ENCODE measurements around the gene KDELR1.
"Not testable (repeated sequence)": the region's sequence is repeated elsewhere in the genome, so short reads cannot be mapped to it uniquely, and the experiment has no call there.

Gene KDELR1

GRCh38 chr19:48397263-48398101 lies 6.1 kb upstream of the KDELR1 start:
- DNase-seq, result no peak

- no peak for DNase-seq
Observed at GRCh38 chr19:48396824-48397176, 5.4 kb upstream of the KDELR1 start.

GRCh38 chr19:48396016-48396823 lies 4.9 kb upstream of the KDELR1 start:
- DNase-seq, result no peak

DNA sequence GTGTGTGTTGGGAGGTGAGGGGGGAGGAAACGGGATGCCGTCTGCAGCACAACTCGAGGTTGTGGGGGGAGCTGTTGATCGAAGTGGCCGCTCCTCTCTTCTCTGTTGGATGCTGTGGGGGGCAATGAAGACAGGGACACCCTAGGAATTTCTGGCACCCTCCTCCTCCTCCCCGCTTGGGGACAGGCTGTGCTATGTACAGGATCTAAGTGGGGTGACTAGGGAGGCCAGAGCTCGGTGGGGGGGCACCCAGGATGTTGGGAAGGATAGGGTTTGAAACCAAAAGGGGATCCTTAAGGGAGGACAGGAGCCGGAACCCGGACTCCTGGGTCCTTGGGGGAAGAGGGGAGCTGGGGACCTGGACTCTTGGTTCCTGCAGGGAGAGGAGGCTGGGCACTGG lies 4.1 kb upstream of the KDELR1 start:
- no peak for DNase-seq

DNA sequence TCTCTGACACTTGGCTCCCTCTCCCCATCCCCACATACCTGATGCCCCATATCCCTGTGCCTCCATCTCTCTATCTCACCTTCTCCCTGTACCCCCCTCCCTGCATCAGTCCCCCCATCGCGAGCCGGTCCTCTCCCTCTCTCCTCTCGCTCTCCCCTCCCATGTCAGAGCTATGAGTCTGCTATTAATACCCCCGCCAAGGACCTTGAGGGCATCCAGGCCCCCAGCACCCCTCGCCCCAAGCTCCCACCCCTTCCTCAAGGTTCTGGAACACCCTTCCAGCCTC lies 3.8 kb upstream of the KDELR1 start:
- DNase-seq, result no peak

GRCh38 chr19:48394331-48395169 lies 3.2 kb upstream of the KDELR1 start:
- DNase-seq, result no peak

DNA sequence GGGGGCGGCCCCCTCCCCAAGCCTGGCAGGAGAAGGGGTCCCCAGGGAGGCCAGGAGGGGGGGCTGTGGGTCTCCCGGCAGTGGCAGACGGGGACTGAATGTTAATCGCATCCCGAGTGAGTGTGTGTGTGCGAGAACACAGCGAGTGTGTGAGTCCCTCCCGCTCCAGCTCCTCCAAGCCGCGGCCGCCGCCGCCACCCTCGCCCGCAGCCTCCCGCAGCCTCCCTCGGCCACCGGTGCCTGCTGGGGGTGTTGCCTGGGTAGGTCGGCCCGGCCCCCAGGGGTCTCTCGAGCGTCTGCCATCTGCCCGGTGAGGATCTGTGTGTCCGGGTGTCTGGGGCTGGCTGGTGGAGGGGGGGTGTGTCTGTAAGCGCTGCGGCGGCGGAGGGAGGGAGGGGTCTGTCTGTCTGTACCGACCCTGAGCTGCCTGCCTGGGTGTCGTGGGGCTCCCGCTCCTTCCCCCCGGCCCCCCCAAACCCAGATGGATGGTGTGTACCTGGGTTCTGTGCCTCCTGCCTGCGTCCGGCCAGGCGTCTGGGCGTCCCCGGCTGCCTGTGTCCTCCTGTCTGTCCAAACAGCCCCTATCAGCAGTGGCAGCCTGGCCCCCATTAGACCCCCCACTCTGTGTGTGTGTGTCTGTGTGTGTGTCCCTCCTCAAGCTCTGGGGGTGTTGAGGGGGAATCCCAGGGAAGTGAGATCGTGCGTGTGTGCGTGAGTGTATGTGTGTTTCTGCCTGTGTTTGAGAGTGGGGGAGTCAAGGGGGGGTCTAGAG lies 2.4 kb upstream of the KDELR1 start, which contains the start of gene GRIN2D:
GRIN2D (plus strand) TSS at position 110 of the 772 bp plus-strand sequence. CDS start 4,725 bp downstream, outside the sequence.
- no peak for DNase-seq

GRCh38 chr19:48392860-48393558 lies 1.7 kb upstream of the KDELR1 start:
- no peak for DNase-seq

DNA sequence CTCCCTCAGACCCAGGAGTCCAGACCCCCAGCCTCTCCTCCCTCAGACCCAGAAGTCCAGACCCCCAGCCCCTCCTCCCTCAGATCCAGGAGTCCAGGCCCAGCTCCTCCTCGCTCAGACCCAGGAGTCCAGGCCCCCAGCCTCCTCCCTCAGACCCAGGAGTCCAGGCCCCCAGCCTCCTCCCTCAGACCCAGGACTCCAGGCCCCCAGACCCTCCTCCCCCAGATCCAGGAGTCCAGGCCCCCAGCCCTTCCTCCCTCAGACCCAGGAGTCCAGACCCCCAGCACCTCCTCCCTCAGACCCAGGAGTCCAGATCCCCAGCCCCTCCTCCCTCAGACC lies 624 bp upstream of the KDELR1 start:
- not testable (repeated sequence) for DNase-seq

DNA sequence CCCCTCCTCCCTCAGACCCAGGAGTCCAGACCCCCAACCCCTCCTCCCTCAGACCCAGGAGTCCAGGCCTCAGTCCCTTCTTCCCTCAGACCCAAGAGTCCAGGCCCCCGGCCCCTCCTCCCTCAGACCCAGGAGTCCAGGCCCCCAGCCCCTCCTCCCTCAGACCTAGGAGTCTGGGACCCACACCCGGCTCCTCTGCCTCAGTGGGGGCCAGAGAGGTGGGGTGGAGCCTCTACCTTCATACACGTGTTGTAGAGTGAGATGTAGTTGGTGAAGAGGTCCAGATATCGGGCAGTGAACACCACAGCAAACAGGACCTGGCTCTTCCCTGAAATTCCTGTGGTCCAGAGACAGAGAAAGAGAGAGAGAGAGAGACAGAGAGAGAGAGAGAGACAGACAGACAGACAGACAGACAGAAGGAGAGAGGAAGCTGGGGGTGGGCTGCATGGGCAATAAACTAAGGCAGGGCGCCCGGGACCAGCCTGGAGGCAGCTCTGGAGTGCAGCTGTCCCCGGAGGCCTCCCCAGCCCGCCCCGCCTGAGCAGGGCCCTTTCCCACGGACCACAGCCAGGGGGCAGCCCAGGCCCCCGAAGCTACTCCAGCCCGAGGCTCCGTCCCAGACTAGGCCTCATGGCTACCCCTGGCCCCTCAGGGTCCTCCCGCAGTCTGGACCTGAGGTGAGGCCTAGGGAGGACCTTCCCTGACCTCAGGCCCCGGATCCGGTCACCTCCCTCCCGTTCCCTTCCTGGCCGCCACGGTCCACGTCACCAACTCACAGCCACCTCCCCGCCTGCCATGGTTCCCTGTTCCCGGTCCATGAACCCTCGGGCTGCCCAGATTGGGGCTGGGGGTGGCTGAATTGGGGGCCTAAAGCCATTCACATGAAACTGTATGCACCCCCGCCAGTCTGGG lies 907 bp downstream of the KDELR1 start:
- peak; percentile 63 for DNase-seq

- DNase-seq, result no peak
Observed at GRCh38 chr19:48386981-48387380, 4.4 kb downstream of the KDELR1 start.

- no peak for DNase-seq
Observed at GRCh38 chr19:48385461-48386087, 5.8 kb downstream of the KDELR1 start.

GRCh38 chr19:48382286-48382685 lies 9.1 kb downstream of the KDELR1 start:
- DNase-seq, result no peak

DNA sequence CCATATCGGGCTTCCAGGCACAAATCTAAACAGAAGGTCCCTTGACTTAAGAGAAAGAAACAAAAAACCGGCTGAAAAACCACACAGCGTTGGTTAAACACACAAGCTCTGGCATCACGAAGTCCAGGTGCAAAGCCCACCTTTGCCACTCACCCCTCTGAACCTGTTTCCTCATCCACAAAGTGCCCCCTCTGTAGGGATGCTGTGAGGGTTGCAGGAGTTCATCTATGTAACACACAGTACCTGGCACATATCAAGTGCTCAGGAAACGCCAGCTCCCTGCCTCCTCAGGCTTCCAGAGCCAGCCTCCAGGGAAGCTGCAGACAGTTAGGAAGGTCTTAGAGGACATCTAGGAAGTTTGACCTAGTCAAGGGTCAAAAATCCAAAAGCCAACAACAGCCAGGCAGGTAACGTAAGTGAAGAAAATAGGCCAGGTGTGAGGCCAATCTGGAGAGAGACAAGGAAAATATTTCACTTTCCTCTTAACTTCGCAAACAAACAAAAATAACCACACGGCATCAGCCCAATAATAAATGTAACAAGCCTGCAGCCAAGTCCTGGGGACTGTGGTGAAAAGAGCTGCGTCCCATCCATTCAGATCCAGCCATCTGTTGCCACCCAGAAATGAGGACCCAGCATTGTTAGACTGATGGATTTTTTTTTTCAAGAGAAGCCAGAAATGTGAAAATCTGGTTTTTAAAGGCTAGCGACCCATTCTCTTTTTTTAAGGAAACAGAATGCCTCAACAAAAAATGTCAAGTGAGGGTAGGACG lies 10.0 kb downstream of the KDELR1 start:
- no peak for DNase-seq

- DNase-seq, result no peak
Observed at GRCh38 chr19:48379058-48379457, 12.3 kb downstream of the KDELR1 start.

- no peak for DNase-seq
Observed at GRCh38 chr19:48378194-48378570, 13.2 kb downstream of the KDELR1 start.

DNA sequence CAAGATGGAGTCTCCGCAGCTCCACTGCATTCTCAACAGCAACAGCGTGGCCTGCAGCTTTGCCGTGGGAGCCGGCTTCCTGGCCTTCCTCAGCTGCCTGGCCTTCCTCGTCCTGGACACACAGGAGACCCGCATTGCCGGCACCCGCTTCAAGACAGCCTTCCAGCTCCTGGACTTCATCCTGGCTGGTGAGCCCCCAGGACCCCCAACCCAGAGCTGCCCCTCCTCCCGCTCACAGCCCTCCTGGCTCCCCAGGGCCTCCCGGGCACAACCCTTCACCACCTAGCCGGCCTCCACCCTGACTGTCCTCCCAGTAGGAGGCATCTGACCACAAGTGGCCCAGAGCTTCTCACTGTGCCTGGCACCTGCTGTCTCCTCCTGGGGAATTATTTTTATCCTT lies 17.8 kb downstream of the KDELR1 start:
- DNase-seq, result no peak

DNA sequence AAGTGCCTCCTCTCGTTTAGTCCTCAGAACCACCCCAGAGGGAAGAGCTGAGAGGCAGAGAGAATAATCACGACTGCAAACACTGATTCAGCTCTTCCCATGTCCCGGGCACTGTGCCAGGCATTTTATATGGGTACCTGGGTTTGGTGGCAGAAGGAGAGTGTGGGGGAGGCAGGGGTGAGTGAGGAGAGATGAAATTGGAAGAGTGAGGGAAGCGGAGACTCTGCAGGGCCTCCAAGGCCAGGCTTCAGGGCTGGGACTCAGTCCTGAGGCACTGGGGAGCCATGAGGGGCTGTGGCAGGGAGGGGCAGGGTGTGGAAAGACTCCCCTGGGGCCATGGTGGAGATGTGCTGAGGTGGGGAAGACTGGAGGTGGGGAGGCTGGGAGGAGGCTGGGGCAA lies 18.4 kb downstream of the KDELR1 start:
- DNase-seq, result no peak

DNA sequence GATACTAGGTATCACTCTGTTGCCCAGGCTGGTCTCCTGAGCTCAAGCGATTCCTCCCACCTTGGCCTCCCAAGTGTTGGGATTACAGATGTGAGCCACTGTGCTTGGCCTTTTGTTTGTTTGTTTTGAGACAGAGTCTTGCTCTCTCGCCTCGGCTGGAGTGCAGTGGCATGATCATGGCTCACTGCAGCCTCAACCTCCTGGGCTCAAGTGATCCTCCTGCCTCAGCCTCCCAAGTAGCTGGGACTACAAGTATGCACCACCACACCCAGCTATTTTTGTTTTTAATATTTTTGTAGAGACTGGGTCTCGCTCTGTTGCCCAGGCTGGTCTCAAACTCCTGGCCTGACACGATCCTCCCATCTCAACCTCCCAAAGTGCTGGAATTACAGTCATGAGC lies 19.6 kb downstream of the KDELR1 start:
- DNase-seq, result not testable (repeated sequence)

DNA sequence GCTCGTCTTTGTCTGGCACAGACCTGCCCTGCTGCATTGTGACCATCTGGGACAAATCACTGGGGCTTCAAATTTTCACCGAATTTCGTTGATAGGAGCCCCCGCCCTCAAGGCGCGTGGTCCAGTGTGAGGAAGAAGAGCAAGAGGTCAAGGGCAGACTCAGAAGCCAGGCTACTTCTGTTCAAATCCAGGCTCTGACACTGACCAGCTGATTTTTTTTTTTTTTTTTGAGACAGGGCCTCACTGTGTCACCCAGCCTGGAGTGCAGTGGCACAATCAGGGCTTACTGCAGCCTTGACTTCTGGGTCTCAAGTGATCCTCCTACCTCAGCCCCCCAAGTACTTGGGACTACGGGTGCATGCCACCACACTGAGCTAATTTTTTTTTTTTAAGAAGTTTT lies 20.0 kb downstream of the KDELR1 start:
- DNase-seq, result no peak

All from KG1 (cell line).